IMR-90 (cell line): ENCODE measurements around the gene IFNA4. TPM values are rescaled to one million over a fixed set of nuclear protein-coding genes. Genes with fewer than 3 reads are reported as not detected.
A peak's percentile ranks its signal among the peaks of the same experiment; 100 is the strongest.

Source experiments
- ATAC-seq: fragments of 200-7000 bp; cut with Tn5 transposase; 2 replicates; pipeline ENCODE4 v1.9.1; 2020; ENCODE audit warnings: low read depth, mild to moderate bottlenecking, moderate library complexity
- BruUV-seq: library from RNA; stranded (reverse); fragments of 400-500 nt; replicated peaks from 2 replicates; lab custom pipeline; 2021; lab: Mats Ljungman, UMichigan
- CTCF ChIA-PET: fragments of 300-600 bp; formaldehyde crosslinking; extraction: SDS; loops from one replicate; lab custom pipeline; 2021; ENCODE audit warnings: antibody characterized with exemption; lab: Yijun Ruan, JAX
- POLR2A ChIA-PET: fragments of 300-600 bp; sonication (Branson Sonifier 250); formaldehyde crosslinking; loops from one replicate; lab custom pipeline; 2022; ENCODE audit warnings: antibody characterized with exemption; ENCODE audit not compliant: unreplicated experiment; lab: Charles Lee
- DNase-seq: peaks from one replicate; pipeline ENCODE4 v3.0.0; 2013
- H2AFZ ChIP-seq: replicated peaks from 2 replicates; pipeline ENCODE3; 2013; ENCODE audit warnings: low read length, mild to moderate bottlenecking; ENCODE audit not compliant: poor library complexity
- H2AK5ac ChIP-seq: 2 replicates; pipeline ENCODE4 v1.6.1; 2013; ENCODE audit warnings: low read depth, low read length, inconsistent platforms
- H2AK9ac ChIP-seq: replicated peaks from 2 replicates; pipeline ENCODE3; 2013; ENCODE audit warnings: mild to moderate bottlenecking, low read depth, low read length, moderate library complexity; ENCODE audit not compliant: poor library complexity
- H2BK120ac ChIP-seq: 2 replicates; pipeline ENCODE4 v1.6.1; 2013; ENCODE audit warnings: low read depth, low read length, inconsistent platforms
- H2BK15ac ChIP-seq: 3 replicates; pipeline ENCODE4 v1.6.1; 2013; ENCODE audit warnings: low read depth, low read length, inconsistent platforms
- H2BK20ac ChIP-seq: 2 replicates; pipeline ENCODE4 v1.6.1; 2013; ENCODE audit warnings: low read depth, mild to moderate bottlenecking, inconsistent platforms, low read length, moderate library complexity
- H2BK5ac ChIP-seq: 2 replicates; pipeline ENCODE4 v1.6.1; 2013; ENCODE audit warnings: mild to moderate bottlenecking, low read depth, low read length, inconsistent platforms; ENCODE audit not compliant: poor library complexity, severe bottlenecking
- H3K14ac ChIP-seq: replicated peaks from 2 replicates; pipeline ENCODE4 v1.6.1; 2013; ENCODE audit warnings: low read depth, low read length, inconsistent platforms
- H3K18ac ChIP-seq: 2 replicates; pipeline ENCODE4 v1.6.1; 2013; ENCODE audit warnings: low read depth, low read length, control low read depth
- H3K23ac ChIP-seq: 2 replicates; pipeline ENCODE4 v1.6.1; 2013; ENCODE audit warnings: low read depth, low read length, inconsistent platforms
- H3K27ac ChIP-seq: 2 replicates; pipeline ENCODE4 v1.5.1; 2013; ENCODE audit warnings: mild to moderate bottlenecking, control low read depth, low read length; ENCODE audit not compliant: insufficient read depth
- H3K27me3 ChIP-seq: 2 replicates; pipeline ENCODE4 v1.6.1; 2013; ENCODE audit warnings: low read length; ENCODE audit not compliant: control insufficient read depth, insufficient read depth
- H3K36me3 ChIP-seq: 2 replicates; pipeline ENCODE4 v1.6.1; 2013; ENCODE audit warnings: low read length, mixed read lengths; ENCODE audit not compliant: control insufficient read depth, insufficient read depth
- H3K4ac ChIP-seq: 2 replicates; pipeline ENCODE4 v1.6.1; 2013; ENCODE audit warnings: low read depth, low read length, inconsistent platforms
- H3K4me1 ChIP-seq: 2 replicates; pipeline ENCODE4 v1.6.1; 2013; ENCODE audit warnings: low read length, mixed read lengths; ENCODE audit not compliant: control insufficient read depth, insufficient read depth
- H3K4me2 ChIP-seq: 2 replicates; pipeline ENCODE4 v1.6.1; 2013; ENCODE audit warnings: low read depth, mild to moderate bottlenecking, control low read depth, low read length, moderate library complexity
- H3K4me3 ChIP-seq: 2 replicates; pipeline ENCODE4 v1.5.1; 2013; ENCODE audit warnings: low read depth, mild to moderate bottlenecking, control low read depth, low read length, moderate library complexity; ENCODE audit not compliant: insufficient read depth
- H3K56ac ChIP-seq: 2 replicates; pipeline ENCODE4 v1.6.1; 2013; ENCODE audit warnings: low read length, inconsistent platforms; ENCODE audit not compliant: insufficient read depth; ENCODE audit errors: extremely low read depth
- H3K79me1 ChIP-seq, 2 experiments: 2 replicates each; pipeline ENCODE4 v1.6.1; 2013; ENCODE audit warnings: low read length in 2 of 2, inconsistent platforms in 1 of 2, low read depth in 1 of 2
- H3K9ac ChIP-seq: 2 replicates; pipeline ENCODE4 v1.6.1; 2013; ENCODE audit warnings: low read depth, low read length, control low read depth
- H3K9me1 ChIP-seq: 2 replicates; pipeline ENCODE4 v1.6.1; 2013; ENCODE audit warnings: low read length, inconsistent platforms; ENCODE audit not compliant: insufficient read depth
- H3K9me3 ChIP-seq: 2 replicates; pipeline ENCODE4 v1.6.1; 2013; ENCODE audit warnings: low read length; ENCODE audit not compliant: control insufficient read depth, insufficient read depth
- H4K20me1 ChIP-seq: 2 replicates; pipeline ENCODE4 v1.6.1; 2013; ENCODE audit warnings: low read length, inconsistent platforms; ENCODE audit not compliant: insufficient read depth
- H4K5ac ChIP-seq: 2 replicates; pipeline ENCODE4 v1.6.1; 2013; ENCODE audit warnings: mild to moderate bottlenecking, low read depth, low read length, control low read depth
- H4K8ac ChIP-seq, 2 experiments: 2 replicates each; pipeline ENCODE4 v1.6.1; 2013; ENCODE audit warnings: low read depth in 2 of 2, low read length in 2 of 2, control low read depth in 1 of 2, inconsistent platforms in 1 of 2
- H4K91ac ChIP-seq: 2 replicates; pipeline ENCODE4 v1.6.1; 2013; ENCODE audit warnings: low read depth, low read length, inconsistent platforms; ENCODE audit not compliant: insufficient read depth
- BHLHE40 ChIP-seq: fragments of 150-350 bp; IDR thresholded peaks from 2 replicates; pipeline ENCODE4 v1.6.1; 2016; ENCODE audit warnings: mild to moderate bottlenecking, low read depth, low read length
- CEBPB ChIP-seq: IDR thresholded peaks from 2 replicates; pipeline ENCODE4 v1.6.1; 2012; ENCODE audit warnings: low read depth, low read length, improper control_type of control experiment
- CHD1 ChIP-seq: IDR thresholded peaks from 2 replicates; pipeline ENCODE4 v1.6.1; 2012; ENCODE audit warnings: low read depth, low read length, improper control_type of control experiment
- CTCF ChIP-seq: conservative IDR thresholded peaks from 2 replicates; pipeline ENCODE4 v1.5.1; 2012; ENCODE audit warnings: mild to moderate bottlenecking, low read depth, low read length, improper control_type of control experiment
- ELK1 ChIP-seq: fragments of 150-350 bp; IDR thresholded peaks from 2 replicates; pipeline ENCODE4 v1.6.1; 2016; ENCODE audit warnings: low read depth, mild to moderate bottlenecking, low read length, moderate library complexity, borderline replicate concordance
- FOS ChIP-seq: fragments of 150-350 bp; IDR thresholded peaks from 2 replicates; pipeline ENCODE4 v1.6.1; 2016; ENCODE audit warnings: low read depth, low read length
- MAFK ChIP-seq: IDR thresholded peaks from 2 replicates; pipeline ENCODE4 v1.6.1; 2012; ENCODE audit warnings: low read depth, low read length, improper control_type of control experiment
- MAZ ChIP-seq: IDR thresholded peaks from 2 replicates; pipeline ENCODE4 v1.6.1; 2012; ENCODE audit warnings: low read depth, mild to moderate bottlenecking, low read length, improper control_type of control experiment, moderate library complexity, borderline replicate concordance
- MXI1 ChIP-seq: IDR thresholded peaks from 2 replicates; pipeline ENCODE4 v1.6.1; 2012; ENCODE audit warnings: low read depth, mild to moderate bottlenecking, low read length, moderate library complexity, borderline replicate concordance
- POLR2A ChIP-seq: IDR thresholded peaks from 2 replicates; pipeline ENCODE4 v1.6.1; 2012; ENCODE audit warnings: mild to moderate bottlenecking, low read depth, low read length
- RAD21 ChIP-seq: IDR thresholded peaks from 2 replicates; pipeline ENCODE4 v1.6.1; 2012; ENCODE audit warnings: low read length, improper control_type of control experiment
- RCOR1 ChIP-seq: IDR thresholded peaks from 2 replicates; pipeline ENCODE4 v1.6.1; 2012; ENCODE audit warnings: mild to moderate bottlenecking, low read length, improper control_type of control experiment; ENCODE audit not compliant: insufficient replicate concordance
- RFX5 ChIP-seq: IDR thresholded peaks from 2 replicates; pipeline ENCODE4 v1.8.0; 2012; ENCODE audit warnings: low read depth, mild to moderate bottlenecking, low read length, moderate library complexity
- USF2 ChIP-seq: fragments of 150-350 bp; IDR thresholded peaks from 2 replicates; pipeline ENCODE4 v1.6.1; 2017; ENCODE audit warnings: mild to moderate bottlenecking, antibody characterized with exemption, low read length, low read depth
- WGBS, 2 experiments: methylation state at CpG; one replicate each; pipeline versions ENCODE4 v1.1.5 to v1.1.7; 2013; ENCODE audit warnings: missing lambda C conversion rate in 2 of 2; ENCODE audit not compliant: insufficient read length in 1 of 2; ENCODE audit errors: extremely low coverage in 2 of 2; 5-methylcytosine and 5-hydroxymethylcytosine counted together
- dilution Hi-C: fragments of 300-500 bp; cut with HindIII; formaldehyde crosslinking; loops from one replicate; pipeline ENCODE4 v1.14.3; 2018; ENCODE audit warnings: low sequenced_read_pairs; ENCODE audit not compliant: unreplicated experiment
- in situ Hi-C: fragments of 300-500 bp; cut with MboI; formaldehyde crosslinking; loops from 3 replicates; pipeline ENCODE4 v1.14.3; 2019; ENCODE audit warnings: low sequenced_read_pairs, inconsistent platforms, mixed read lengths
- intact Hi-C: fragments of 100-400 bp; cut with micrococcal nuclease; formaldehyde crosslinking; loops from 2 replicates; pipeline ENCODE4 v1.10.0; 2022
- polyA plus RNA-seq, 3 experiments: library from polyadenylated mRNA; depleted of rRNA; stranded (reverse); fragments of >200 nt; gene quantifications; 2 replicates each; pipeline ENCODE4 v1.2.3, GENCODE V29; 2012; ENCODE audit warnings: low replicate concordance in 1 of 3
- total RNA-seq: library from RNA; depleted of rRNA; stranded (reverse); fragments of >200 nt; gene quantifications from 2 replicates; pipeline ENCODE4 v1.2.3, GENCODE V29; 2012

Gene IFNA4
- total and polyA plus RNA-seq, 2 of the 4 experiments (the other 2 are of a cell fraction): not detected

- Histone ChIP-seq H3K4me1 (no peaks in the 10 kb centered on the region), H3K9ac (no peak overlapping the region), H3K9me1 (no peaks in the 10 kb centered on the region), H2BK20ac (no peak overlapping the region), H4K91ac (no peak overlapping the region), H3K79me1 (no peaks in the 10 kb centered on the region), H2BK15ac (no peak overlapping the region), H3K36me3 (no peaks in the 10 kb centered on the region), H2BK120ac (no peak overlapping the region), H2AFZ (no peak overlapping the region), H2AK9ac (no peak overlapping the region), H3K4me2 (no peak overlapping the region), H4K5ac (no peak overlapping the region), H3K18ac (no peak overlapping the region), H2BK5ac (no peak overlapping the region), H3K9me3 (no peaks in the 10 kb centered on the region), H2AK5ac (no peak overlapping the region), H3K27ac (no peak overlapping the region), H3K4ac (no peak overlapping the region), H3K14ac (no peak overlapping the region), H4K20me1 (no peaks in the 10 kb centered on the region), H3K23ac (no peak overlapping the region), H3K56ac (no peak overlapping the region), H4K8ac (no peak overlapping the region), H3K4me3 (no peak overlapping the region), H3K27me3 (no peaks in the 10 kb centered on the region)
- in situ Hi-C loops (no loop called here), dilution Hi-C loops (no loop called here), intact Hi-C loops (no loop called here)
- ChIA-PET CTCF (no interaction called here), POLR2A (no interaction called here)
- no peak for TF ChIP-seq RFX5
- no peak for TF ChIP-seq FOS
- no peak for TF ChIP-seq CTCF
- TF ChIP-seq CHD1: no peak
- no peak for TF ChIP-seq ELK1
- TF ChIP-seq CEBPB: no peak
- TF ChIP-seq BHLHE40: no peak
- TF ChIP-seq MXI1: no peak
- TF ChIP-seq MAZ: no peak
- no peak for TF ChIP-seq RAD21
- no peak for TF ChIP-seq USF2
- no peak for TF ChIP-seq MAFK
- no peak for TF ChIP-seq RCOR1
- no peak for TF ChIP-seq POLR2A
- DNase-seq: peak; percentile 1
- BruUV-seq: no TSS peak
- WGBS, 2 experiments: no CpG with 5 or more reads among the region's 3 CpGs
- ATAC-seq: peak; percentile 32; the same call in 1 of the 2 replicates
These were observed 33.9 kb downstream of the IFNA4 start for GRCh38 chr9:21153336-21154017.
